IMR-90 (cell line): ENCODE data around the gene FSTL5. TPM values are rescaled to one million over a fixed set of nuclear protein-coding genes. Genes with fewer than 3 reads are reported as not detected.

Source experiments
- ATAC-seq: fragments of 200-7000 bp; cut with Tn5 transposase; 2 replicates; pipeline ENCODE4 v1.9.1; 2020; ENCODE audit warnings: low read depth, mild to moderate bottlenecking, moderate library complexity
- BruUV-seq: library from RNA; stranded (reverse); fragments of 400-500 nt; replicated peaks from 2 replicates; lab custom pipeline; 2021; lab: Mats Ljungman, UMichigan
- CTCF ChIA-PET: fragments of 300-600 bp; formaldehyde crosslinking; extraction: SDS; loops from one replicate; lab custom pipeline; 2021; ENCODE audit warnings: antibody characterized with exemption; lab: Yijun Ruan, JAX
- POLR2A ChIA-PET: fragments of 300-600 bp; sonication (Branson Sonifier 250); formaldehyde crosslinking; loops from one replicate; lab custom pipeline; 2022; ENCODE audit warnings: antibody characterized with exemption; ENCODE audit not compliant: unreplicated experiment; lab: Charles Lee
- DNase-seq: peaks from one replicate; pipeline ENCODE4 v3.0.0; 2013
- H2AFZ ChIP-seq: replicated peaks from 2 replicates; pipeline ENCODE3; 2013; ENCODE audit warnings: low read length, mild to moderate bottlenecking; ENCODE audit not compliant: poor library complexity
- H2AK5ac ChIP-seq: 2 replicates; pipeline ENCODE4 v1.6.1; 2013; ENCODE audit warnings: low read depth, low read length, inconsistent platforms
- H2AK9ac ChIP-seq: replicated peaks from 2 replicates; pipeline ENCODE3; 2013; ENCODE audit warnings: mild to moderate bottlenecking, low read depth, low read length, moderate library complexity; ENCODE audit not compliant: poor library complexity
- H2BK120ac ChIP-seq: 2 replicates; pipeline ENCODE4 v1.6.1; 2013; ENCODE audit warnings: low read depth, low read length, inconsistent platforms
- H2BK15ac ChIP-seq: 3 replicates; pipeline ENCODE4 v1.6.1; 2013; ENCODE audit warnings: low read depth, low read length, inconsistent platforms
- H2BK20ac ChIP-seq: 2 replicates; pipeline ENCODE4 v1.6.1; 2013; ENCODE audit warnings: low read depth, mild to moderate bottlenecking, inconsistent platforms, low read length, moderate library complexity
- H2BK5ac ChIP-seq: 2 replicates; pipeline ENCODE4 v1.6.1; 2013; ENCODE audit warnings: mild to moderate bottlenecking, low read depth, low read length, inconsistent platforms; ENCODE audit not compliant: poor library complexity, severe bottlenecking
- H3K14ac ChIP-seq: replicated peaks from 2 replicates; pipeline ENCODE4 v1.6.1; 2013; ENCODE audit warnings: low read depth, low read length, inconsistent platforms
- H3K18ac ChIP-seq: 2 replicates; pipeline ENCODE4 v1.6.1; 2013; ENCODE audit warnings: low read depth, low read length, control low read depth
- H3K23ac ChIP-seq: 2 replicates; pipeline ENCODE4 v1.6.1; 2013; ENCODE audit warnings: low read depth, low read length, inconsistent platforms
- H3K27ac ChIP-seq: 2 replicates; pipeline ENCODE4 v1.5.1; 2013; ENCODE audit warnings: mild to moderate bottlenecking, control low read depth, low read length; ENCODE audit not compliant: insufficient read depth
- H3K27me3 ChIP-seq: 2 replicates; pipeline ENCODE4 v1.6.1; 2013; ENCODE audit warnings: low read length; ENCODE audit not compliant: control insufficient read depth, insufficient read depth
- H3K36me3 ChIP-seq: 2 replicates; pipeline ENCODE4 v1.6.1; 2013; ENCODE audit warnings: low read length, mixed read lengths; ENCODE audit not compliant: control insufficient read depth, insufficient read depth
- H3K4ac ChIP-seq: 2 replicates; pipeline ENCODE4 v1.6.1; 2013; ENCODE audit warnings: low read depth, low read length, inconsistent platforms
- H3K4me1 ChIP-seq: 2 replicates; pipeline ENCODE4 v1.6.1; 2013; ENCODE audit warnings: low read length, mixed read lengths; ENCODE audit not compliant: control insufficient read depth, insufficient read depth
- H3K4me2 ChIP-seq: 2 replicates; pipeline ENCODE4 v1.6.1; 2013; ENCODE audit warnings: low read depth, mild to moderate bottlenecking, control low read depth, low read length, moderate library complexity
- H3K4me3 ChIP-seq: 2 replicates; pipeline ENCODE4 v1.5.1; 2013; ENCODE audit warnings: low read depth, mild to moderate bottlenecking, control low read depth, low read length, moderate library complexity; ENCODE audit not compliant: insufficient read depth
- H3K56ac ChIP-seq: 2 replicates; pipeline ENCODE4 v1.6.1; 2013; ENCODE audit warnings: low read length, inconsistent platforms; ENCODE audit not compliant: insufficient read depth; ENCODE audit errors: extremely low read depth
- H3K79me1 ChIP-seq, 2 experiments: 2 replicates each; pipeline ENCODE4 v1.6.1; 2013; ENCODE audit warnings: low read length in 2 of 2, inconsistent platforms in 1 of 2, low read depth in 1 of 2
- H3K9ac ChIP-seq: 2 replicates; pipeline ENCODE4 v1.6.1; 2013; ENCODE audit warnings: low read depth, low read length, control low read depth
- H3K9me1 ChIP-seq: 2 replicates; pipeline ENCODE4 v1.6.1; 2013; ENCODE audit warnings: low read length, inconsistent platforms; ENCODE audit not compliant: insufficient read depth
- H3K9me3 ChIP-seq: 2 replicates; pipeline ENCODE4 v1.6.1; 2013; ENCODE audit warnings: low read length; ENCODE audit not compliant: control insufficient read depth, insufficient read depth
- H4K20me1 ChIP-seq: 2 replicates; pipeline ENCODE4 v1.6.1; 2013; ENCODE audit warnings: low read length, inconsistent platforms; ENCODE audit not compliant: insufficient read depth
- H4K5ac ChIP-seq: 2 replicates; pipeline ENCODE4 v1.6.1; 2013; ENCODE audit warnings: mild to moderate bottlenecking, low read depth, low read length, control low read depth
- H4K8ac ChIP-seq, 2 experiments: 2 replicates each; pipeline ENCODE4 v1.6.1; 2013; ENCODE audit warnings: low read depth in 2 of 2, low read length in 2 of 2, control low read depth in 1 of 2, inconsistent platforms in 1 of 2
- H4K91ac ChIP-seq: 2 replicates; pipeline ENCODE4 v1.6.1; 2013; ENCODE audit warnings: low read depth, low read length, inconsistent platforms; ENCODE audit not compliant: insufficient read depth
- BHLHE40 ChIP-seq: fragments of 150-350 bp; IDR thresholded peaks from 2 replicates; pipeline ENCODE4 v1.6.1; 2016; ENCODE audit warnings: mild to moderate bottlenecking, low read depth, low read length
- FOS ChIP-seq: fragments of 150-350 bp; IDR thresholded peaks from 2 replicates; pipeline ENCODE4 v1.6.1; 2016; ENCODE audit warnings: low read depth, low read length
- POLR2A ChIP-seq: IDR thresholded peaks from 2 replicates; pipeline ENCODE4 v1.6.1; 2012; ENCODE audit warnings: mild to moderate bottlenecking, low read depth, low read length
- RAD21 ChIP-seq: IDR thresholded peaks from 2 replicates; pipeline ENCODE4 v1.6.1; 2012; ENCODE audit warnings: low read length, improper control_type of control experiment
- RFX5 ChIP-seq: IDR thresholded peaks from 2 replicates; pipeline ENCODE4 v1.8.0; 2012; ENCODE audit warnings: low read depth, mild to moderate bottlenecking, low read length, moderate library complexity
- USF2 ChIP-seq: fragments of 150-350 bp; IDR thresholded peaks from 2 replicates; pipeline ENCODE4 v1.6.1; 2017; ENCODE audit warnings: mild to moderate bottlenecking, antibody characterized with exemption, low read length, low read depth
- WGBS, 2 experiments: methylation state at CpG; one replicate each; pipeline versions ENCODE4 v1.1.5 to v1.1.7; 2013; ENCODE audit warnings: missing lambda C conversion rate in 2 of 2; ENCODE audit not compliant: insufficient read length in 1 of 2; ENCODE audit errors: extremely low coverage in 2 of 2; 5-methylcytosine and 5-hydroxymethylcytosine counted together
- dilution Hi-C: fragments of 300-500 bp; cut with HindIII; formaldehyde crosslinking; loops from one replicate; pipeline ENCODE4 v1.14.3; 2018; ENCODE audit warnings: low sequenced_read_pairs; ENCODE audit not compliant: unreplicated experiment
- in situ Hi-C: fragments of 300-500 bp; cut with MboI; formaldehyde crosslinking; loops from 3 replicates; pipeline ENCODE4 v1.14.3; 2019; ENCODE audit warnings: low sequenced_read_pairs, inconsistent platforms, mixed read lengths
- intact Hi-C: fragments of 100-400 bp; cut with micrococcal nuclease; formaldehyde crosslinking; loops from 2 replicates; pipeline ENCODE4 v1.10.0; 2022
- polyA plus RNA-seq, 3 experiments: library from polyadenylated mRNA; depleted of rRNA; stranded (reverse); fragments of >200 nt; gene quantifications; 2 replicates each; pipeline ENCODE4 v1.2.3, GENCODE V29; 2012; ENCODE audit warnings: low replicate concordance in 1 of 3
- total RNA-seq: library from RNA; depleted of rRNA; stranded (reverse); fragments of >200 nt; gene quantifications from 2 replicates; pipeline ENCODE4 v1.2.3, GENCODE V29; 2012

Gene FSTL5
- total and polyA plus RNA-seq, 2 of the 4 experiments (the other 2 are of a cell fraction) = under 0.01 TPM; not detected in 1

- H3K4me1 ChIP-seq = no peaks in the 10 kb centered on the region
- no peaks in the 10 kb centered on the region for H3K79me1 ChIP-seq
- no peak overlapping the region for H3K4ac ChIP-seq
- no peak overlapping the region for H3K14ac ChIP-seq
- POLR2A ChIA-PET = no interaction called here
- dilution Hi-C loops (no loop called here), in situ Hi-C loops (no loop called here), intact Hi-C loops (no loop called here)
- no peak overlapping the region for H4K5ac ChIP-seq
- no peak overlapping the region for H3K4me3 ChIP-seq
- TF ChIP-seq RAD21 = no peak
- TF ChIP-seq POLR2A = no peak
- no peak for TF ChIP-seq RFX5
- TF ChIP-seq FOS = no peak
- no peak for TF ChIP-seq USF2
- no peak for TF ChIP-seq BHLHE40
- H3K9me1 ChIP-seq = no peaks in the 10 kb centered on the region
- H2BK15ac ChIP-seq = no peak overlapping the region
- H3K36me3 ChIP-seq = no peaks in the 10 kb centered on the region
- no peak overlapping the region for H4K8ac ChIP-seq
- no peaks in the 10 kb centered on the region for H4K20me1 ChIP-seq
- H3K56ac ChIP-seq = no peak overlapping the region
- H3K23ac ChIP-seq = no peak overlapping the region
- ATAC-seq = no peak
- no peak overlapping the region for H2AK5ac ChIP-seq
- H3K27ac ChIP-seq = no peak overlapping the region
- no CpG with 5 or more reads among the region's 2 CpGs for WGBS, 2 experiments
- H2BK20ac ChIP-seq = no peak overlapping the region
- H2AFZ ChIP-seq = no peak overlapping the region
- BruUV-seq = no TSS peak
- H3K9ac ChIP-seq = no peak overlapping the region
- H3K4me2 ChIP-seq = no peak overlapping the region
- no peaks in the 10 kb centered on the region; the same call in 1 of the 2 replicates for H3K9me3 ChIP-seq
- no peak for DNase-seq
- H2AK9ac ChIP-seq = no peak overlapping the region
- H2BK120ac ChIP-seq = no peak overlapping the region
- H3K18ac ChIP-seq = no peak overlapping the region
- no peaks in the 10 kb centered on the region for H3K27me3 ChIP-seq
- H2BK5ac ChIP-seq = no peak overlapping the region
- H4K91ac ChIP-seq = no peak overlapping the region
- CTCF ChIA-PET = no interaction called here
Observed at GRCh38 chr4:161519611-161520010, 644.2 kb downstream of the FSTL5 start.
